Measurements from ENCODE around the gene C1orf35.

- TF ChIP-seq POLR2AphosphoS5 (IDR thresholded peaks at IDR 0.05; ENCODE audit: borderline replicate concordance, low read depth, low read length) (no peak), EZH2 (IDR thresholded peaks at IDR 0.05) (no peak)
These were observed 45.8 kb upstream of the C1orf35 start for GRCh38 chr1:228148935-228149405.

Data from SK-N-MC (cell line).